Measurements from ENCODE around the gene MELTF. TPM values are rescaled to one million over a fixed set of nuclear protein-coding genes. Genes with fewer than 3 reads are reported as not detected.

The MELTF gene
- total and polyA plus RNA-seq, 11 donors, result 4.9 to 72.6 (median 10.3) TPM

GRCh38 chr3:196985298-196985697 is 44.3 kb downstream of the MELTF start:
- Histone ChIP-seq H3K27me3 (peaks cover 0 to 9% (median 0%) of the 10 kb centered on the region in 9 donors), H3K36me3 (no peaks in the 10 kb centered on the region), H3K27ac (no peak overlapping the region), H3K4me3 (no peak overlapping the region), H3K4me1 (peaks cover 0 to 10% (median 6%) of the 10 kb centered on the region in 12 donors), H3K9me3 (peaks cover 0 to 16% (median 7%) of the 10 kb centered on the region in 12 donors)
- intact Hi-C loops (cut with DNase I), result loop anchor here in 1 of 10 donors (10.0 kb wide), 1 partner anchor 520 kb away; no protein-coding TSS in a partner anchor
- peak in 2 of 5 donors; percentile 5 to 27 for DNase-seq
- no peak for ATAC-seq
- WGBS, 4 donors, result 66 to 80% (median 78%) methylated on average over 6 of the region's 6 CpGs
- no peak for TF ChIP-seq CTCF (IDR thresholded peaks at IDR 0.05)
- TF ChIP-seq POLR2A (IDR thresholded peaks at IDR 0.05), result no peak

- ATAC-seq, result no peak
- Histone ChIP-seq H3K27me3 (peaks cover 0 to 9% (median 0%) of the 10 kb centered on the region in 9 donors), H3K4me1 (peaks cover 0 to 8% (median 0%) of the 10 kb centered on the region in 12 donors), H3K4me3 (no peak overlapping the region), H3K9me3 (peaks cover 0 to 16% (median 7%) of the 10 kb centered on the region in 12 donors), H3K36me3 (no peaks in the 10 kb centered on the region), H3K27ac (no peak overlapping the region)
- DNase-seq, result no peak
- WGBS, 4 donors, result 60 to 66% (median 63%) methylated on average over 1 of the region's 1 CpG
- intact Hi-C loops (cut with DNase I), result loop anchor here in 1 of 10 donors (10.0 kb wide), 1 partner anchor 522 kb away; no protein-coding TSS in a partner anchor
- TF ChIP-seq CTCF (IDR thresholded peaks at IDR 0.05) (no peak), POLR2A (IDR thresholded peaks at IDR 0.05) (no peak)
Measured at GRCh38 chr3:196983186-196983585, 46.4 kb downstream of the MELTF start.

- peaks cover 0 to 16% (median 7%) of the 10 kb centered on the region in 12 donors for H3K9me3 ChIP-seq
- peaks cover 0 to 9% (median 0%) of the 10 kb centered on the region in 9 donors for H3K27me3 ChIP-seq
- peaks cover 0 to 8% (median 0%) of the 10 kb centered on the region in 12 donors for H3K4me1 ChIP-seq
- TF ChIP-seq POLR2A (IDR thresholded peaks at IDR 0.05) (no peak), CTCF (IDR thresholded peaks at IDR 0.05) (no peak)
- intact Hi-C loops (cut with DNase I), result loop anchor here in 1 of 10 donors (10.0 kb wide), 1 partner anchor 523 kb away; no protein-coding TSS in a partner anchor
- DNase-seq (peak in 1 of 5 donors; percentile 3), ATAC-seq (no peak)
- H3K4me3 ChIP-seq, result no peak overlapping the region
- no peak overlapping the region for H3K27ac ChIP-seq
- H3K36me3 ChIP-seq, result no peaks in the 10 kb centered on the region
- WGBS, 4 donors, result 91 to 95% (median 93%) methylated on average over 13 of the region's 13 CpGs
Measured at GRCh38 chr3:196981657-196982056, 48.0 kb downstream of the MELTF start.

GRCh38 chr3:196979545-196979944 is 50.1 kb downstream of the MELTF start:
- 84 to 88% (median 86%) methylated on average over 10 of the region's 10 CpGs for WGBS, 4 donors
- DNase-seq (peak in 2 of 5 donors; percentile 7 to 12), ATAC-seq (no peak)
- Histone ChIP-seq H3K4me1 (peaks cover 0 to 8% (median 0%) of the 10 kb centered on the region in 12 donors), H3K27me3 (peaks cover 0 to 5% (median 0%) of the 10 kb centered on the region in 9 donors), H3K27ac (no peak overlapping the region), H3K4me3 (no peak overlapping the region), H3K36me3 (no peaks in the 10 kb centered on the region), H3K9me3 (peaks cover 0 to 16% (median 7%) of the 10 kb centered on the region in 12 donors)
- no peak for TF ChIP-seq CTCF (IDR thresholded peaks at IDR 0.05)
- no peak for TF ChIP-seq POLR2A (IDR thresholded peaks at IDR 0.05)
- intact Hi-C loops (cut with DNase I), result loop anchor here in 6 of 10 donors (2.0 to 10.0 kb wide), 4 partner anchors 205 to 209 kb away; no protein-coding TSS in a partner anchor

Data from heart left ventricle (tissue), 16 donors.